Bronchial epithelial cell (primary cell): Measurements from ENCODE around the gene DCAF4. TPM values are rescaled to one million over a fixed set of nuclear protein-coding genes. Genes with fewer than 3 reads are reported as not detected.

Experiments
- DNase-seq: peaks from one replicate; pipeline ENCODE4 v3.0.0-alpha.2; 2010; ENCODE audit warnings: low read depth
- FAIRE-seq: peaks from 2 replicates; lab custom pipeline; 2011; peaks lifted over from hg19 to GRCh38; lab: Jason Lieb, UNC
- H3K27me3 ChIP-seq: 2 replicates; pipeline ENCODE4 v1.5.1; 2011; ENCODE audit warnings: low read length; ENCODE audit not compliant: control insufficient read depth, insufficient read depth
- H3K36me3 ChIP-seq: 2 replicates; pipeline ENCODE4 v1.5.1; 2011; ENCODE audit warnings: low read length; ENCODE audit not compliant: control insufficient read depth, insufficient read depth
- H3K4me3 ChIP-seq: 2 replicates; pipeline ENCODE4 v1.5.1; 2011; ENCODE audit warnings: mild to moderate bottlenecking, low read depth, low read length, control low read depth
- CTCF ChIP-seq: IDR thresholded peaks from 2 replicates; pipeline ENCODE4 v1.5.1; 2011; ENCODE audit warnings: mild to moderate bottlenecking, moderate library complexity, low read length, control low read depth, inconsistent platforms; ENCODE audit not compliant: insufficient read depth, severe bottlenecking
- total RNA-seq: library from RNA; depleted of rRNA; stranded (reverse); fragments of >200 nt; gene quantifications from 2 replicates; pipeline ENCODE4 v1.2.1, GENCODE V29; 2014

Gene DCAF4
- total RNA-seq, 1 donor from 2014 or later, result 14.0 TPM

GRCh38 chr14:72906316-72906715, 19.9 kb upstream of the DCAF4 start:
- DNase-seq (no peak), FAIRE-seq (no peak)
- no peak for TF ChIP-seq CTCF
- Histone ChIP-seq H3K27me3 (no peaks in the 10 kb centered on the region), H3K4me3 (no peak overlapping the region), H3K36me3 (no peaks in the 10 kb centered on the region)

GRCh38 chr14:72906879-72907278, 19.4 kb upstream of the DCAF4 start:
- H3K36me3 ChIP-seq, result no peaks in the 10 kb centered on the region
- TF ChIP-seq CTCF, result no peak
- no peak for DNase-seq
- H3K27me3 ChIP-seq, result no peaks in the 10 kb centered on the region
- H3K4me3 ChIP-seq, result no peak overlapping the region
- FAIRE-seq, result no peak

- TF ChIP-seq CTCF, result no peak
- Histone ChIP-seq H3K4me3 (no peak overlapping the region), H3K27me3 (no peaks in the 10 kb centered on the region), H3K36me3 (no peaks in the 10 kb centered on the region)
- FAIRE-seq (no peak), DNase-seq (peak; percentile 71)
Observed at GRCh38 chr14:72907886-72908285, 18.4 kb upstream of the DCAF4 start.

GRCh38 chr14:72909163-72909562, 17.1 kb upstream of the DCAF4 start:
- Histone ChIP-seq H3K27me3 (no peaks in the 10 kb centered on the region), H3K4me3 (no peak overlapping the region), H3K36me3 (no peaks in the 10 kb centered on the region)
- no peak for FAIRE-seq
- TF ChIP-seq CTCF, result no peak
- peak; percentile 82 for DNase-seq

GRCh38 chr14:72913809-72914208, 12.5 kb upstream of the DCAF4 start:
- Histone ChIP-seq H3K36me3 (no peaks in the 10 kb centered on the region), H3K4me3 (no peak overlapping the region), H3K27me3 (no peaks in the 10 kb centered on the region)
- no peak for DNase-seq
- TF ChIP-seq CTCF, result no peak
- no peak for FAIRE-seq

GRCh38 chr14:72916174-72916573, 10.1 kb upstream of the DCAF4 start:
- FAIRE-seq, result no peak
- DNase-seq, result peak; percentile 60
- Histone ChIP-seq H3K36me3 (no peaks in the 10 kb centered on the region), H3K27me3 (peaks cover 1% of the 10 kb centered on the region), H3K4me3 (no peak overlapping the region)
- TF ChIP-seq CTCF, result no peak
